Osteoblast (primary cell): ENCODE measurements around the gene FAF1. TPM values are rescaled to one million over a fixed set of nuclear protein-coding genes. Genes with fewer than 3 reads are reported as not detected.

Experiments used
- DNase-seq: peaks from one replicate; pipeline ENCODE4 v3.0.0; 2011; ENCODE audit warnings: low spot score, mixed read lengths; ENCODE audit not compliant: insufficient read length; ENCODE audit errors: missing footprints
- H2AFZ ChIP-seq: 2 replicates; pipeline ENCODE4 v1.6.0; 2011; ENCODE audit warnings: mild to moderate bottlenecking, low read length
- H3K27ac ChIP-seq: 2 replicates; pipeline ENCODE4 v1.5.1; 2011; ENCODE audit warnings: mild to moderate bottlenecking, low read depth, low read length, moderate library complexity
- H3K27me3 ChIP-seq: 2 replicates; pipeline ENCODE4 v1.6.0; 2012; ENCODE audit warnings: mild to moderate bottlenecking, control low read depth, inconsistent platforms, low read length, moderate library complexity; ENCODE audit not compliant: insufficient read depth
- H3K36me3 ChIP-seq: 2 replicates; pipeline ENCODE4 v1.5.1; 2011; ENCODE audit warnings: mild to moderate bottlenecking, low read length, control low read depth, moderate library complexity; ENCODE audit not compliant: insufficient read depth
- H3K4me1 ChIP-seq: 2 replicates; pipeline ENCODE4 v1.5.1; 2011; ENCODE audit warnings: mild to moderate bottlenecking, low read length, control low read depth, moderate library complexity; ENCODE audit not compliant: insufficient read depth
- H3K4me2 ChIP-seq: 2 replicates; pipeline ENCODE4 v1.6.0; 2011; ENCODE audit warnings: mild to moderate bottlenecking, low read length; ENCODE audit not compliant: insufficient read depth
- H3K4me3 ChIP-seq: fragments of 200-600 bp; sonication (generic); 3 replicates; pipeline ENCODE4 v1.5.1; 2012; ENCODE audit warnings: mild to moderate bottlenecking, low read length, inconsistent platforms; ENCODE audit not compliant: insufficient read depth
- H3K79me2 ChIP-seq: 2 replicates; pipeline ENCODE4 v1.6.0; 2012; ENCODE audit warnings: mild to moderate bottlenecking, low read length, control low read depth, inconsistent platforms; ENCODE audit not compliant: insufficient read depth
- H3K9me3 ChIP-seq: 2 replicates; pipeline ENCODE4 v1.5.1; 2011; ENCODE audit warnings: low read depth, low read length, control low read depth
- H4K20me1 ChIP-seq: 2 replicates; pipeline ENCODE4 v1.6.0; 2012; ENCODE audit warnings: mild to moderate bottlenecking, low read length, control low read depth; ENCODE audit not compliant: insufficient read depth
- CTCF ChIP-seq: IDR thresholded peaks from 2 replicates; pipeline ENCODE4 v1.5.1; 2011; ENCODE audit warnings: mild to moderate bottlenecking, low read depth, low read length, moderate library complexity; ENCODE audit errors: extremely low read depth
- total RNA-seq: library from RNA; depleted of rRNA; stranded (reverse); fragments of >200 nt; gene quantifications from 2 replicates; pipeline ENCODE4 v1.2.3, GENCODE V29; 2012

FAF1 gene
- total RNA-seq, 1 donor, result 40.5 TPM

DNA sequence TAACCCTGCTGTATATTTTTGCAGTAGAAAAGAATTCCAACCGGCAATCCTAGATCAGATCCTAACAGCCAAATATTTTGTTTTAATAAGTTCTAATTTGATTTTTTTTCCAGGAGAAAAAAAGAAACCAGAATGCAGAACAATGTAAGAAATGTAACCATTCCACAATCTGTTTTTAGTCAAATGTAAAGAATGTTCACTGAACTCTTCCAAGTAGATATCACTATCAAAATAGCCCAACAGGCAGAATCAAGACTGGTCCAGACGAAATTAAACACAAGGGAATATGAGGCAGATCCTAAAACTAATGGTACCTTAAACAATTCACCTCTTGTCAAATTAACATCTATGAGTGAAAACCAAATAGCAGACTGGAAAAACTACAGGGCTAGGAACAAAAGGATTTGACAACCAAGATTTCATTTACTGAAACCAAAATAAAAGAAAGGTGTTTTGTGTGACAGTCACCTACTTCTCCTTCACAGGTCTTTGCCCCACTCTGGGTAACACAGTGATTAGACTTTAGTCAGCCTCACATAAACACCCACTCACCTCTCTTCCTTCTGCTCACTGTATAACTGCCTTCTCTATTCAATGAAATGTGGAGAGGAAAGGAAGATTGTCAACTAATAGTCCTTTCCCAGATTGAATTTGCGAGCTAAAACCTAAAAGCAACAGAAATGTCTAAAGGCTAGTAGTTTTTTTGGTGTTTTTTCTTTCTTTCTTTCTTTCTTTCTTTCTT, 137.9 kb downstream of the FAF1 start:
- no peak for TF ChIP-seq CTCF
- no peak overlapping the region for H3K27ac ChIP-seq
- H2AFZ ChIP-seq, result no peak overlapping the region
- H3K36me3 ChIP-seq, result no peaks in the 10 kb centered on the region
- peaks cover 2% of the 10 kb centered on the region for H4K20me1 ChIP-seq
- H3K9me3 ChIP-seq, result no peaks in the 10 kb centered on the region
- H3K4me2 ChIP-seq, result peak overlapping the region; percentile 0
- H3K79me2 ChIP-seq, result peaks cover 24% of the 10 kb centered on the region
- no peak for DNase-seq
- no peak overlapping the region for H3K4me3 ChIP-seq
- peaks cover 12% of the 10 kb centered on the region for H3K4me1 ChIP-seq
- no peaks in the 10 kb centered on the region for H3K27me3 ChIP-seq

DNA sequence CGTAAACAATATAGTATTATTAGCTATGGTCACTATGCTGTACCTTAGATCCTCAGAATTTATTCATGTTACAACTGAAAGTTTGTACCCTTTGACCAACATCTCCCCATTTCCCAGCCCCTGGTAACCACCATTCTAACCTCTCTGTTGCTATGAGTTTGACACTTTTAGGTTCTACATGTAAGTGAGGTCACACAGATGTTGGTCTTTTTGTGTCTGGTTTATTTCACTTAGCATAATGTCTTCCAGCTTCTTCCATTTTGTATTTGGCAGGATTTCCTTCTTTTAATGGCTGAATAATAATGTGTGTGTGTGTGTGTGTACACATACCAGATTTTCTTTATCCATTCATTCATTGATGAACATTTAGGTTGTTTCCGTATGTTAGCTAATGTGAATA, 139.5 kb downstream of the FAF1 start:
- H3K4me1 ChIP-seq, result peaks cover 12% of the 10 kb centered on the region
- no peaks in the 10 kb centered on the region for H3K9me3 ChIP-seq
- H3K27me3 ChIP-seq, result no peaks in the 10 kb centered on the region
- H2AFZ ChIP-seq, result no peak overlapping the region
- no peak overlapping the region for H3K27ac ChIP-seq
- no peaks in the 10 kb centered on the region for H3K36me3 ChIP-seq
- peaks cover 2% of the 10 kb centered on the region for H4K20me1 ChIP-seq
- peaks cover 29% of the 10 kb centered on the region for H3K79me2 ChIP-seq
- H3K4me2 ChIP-seq, result no peak overlapping the region
- no peak overlapping the region for H3K4me3 ChIP-seq
- no peak for DNase-seq
- TF ChIP-seq CTCF, result no peak

GRCh38 chr1:50812346-50812745, 147.7 kb downstream of the FAF1 start:
- Histone ChIP-seq H3K36me3 (no peaks in the 10 kb centered on the region), H3K79me2 (peaks cover 77% of the 10 kb centered on the region), H2AFZ (no peak overlapping the region), H3K27me3 (no peaks in the 10 kb centered on the region), H4K20me1 (peaks cover 13% of the 10 kb centered on the region), H3K4me3 (no peak overlapping the region), H3K27ac (no peak overlapping the region), H3K4me1 (no peaks in the 10 kb centered on the region), H3K9me3 (no peaks in the 10 kb centered on the region), H3K4me2 (no peak overlapping the region)
- TF ChIP-seq CTCF, result no peak
- no peak for DNase-seq

GRCh38 chr1:50808296-50808695, 151.8 kb downstream of the FAF1 start:
- Histone ChIP-seq H3K79me2 (peaks cover 86% of the 10 kb centered on the region), H3K36me3 (no peaks in the 10 kb centered on the region), H3K27ac (no peak overlapping the region), H2AFZ (no peak overlapping the region), H3K4me3 (no peak overlapping the region), H3K27me3 (no peaks in the 10 kb centered on the region), H3K4me2 (no peak overlapping the region), H3K4me1 (no peaks in the 10 kb centered on the region), H3K9me3 (no peaks in the 10 kb centered on the region), H4K20me1 (peaks cover 12% of the 10 kb centered on the region)
- no peak for TF ChIP-seq CTCF
- no peak for DNase-seq
